AG08396 (cell line): ENCODE data around the gene TPPP.
A peak's percentile ranks its signal among the peaks of the same experiment; 100 is the strongest.

Experiments used
- DNase-seq: peaks from one replicate; pipeline ENCODE4 v3.0.0; 2012; ENCODE audit warnings: low spot score, mixed read lengths

The TPPP gene

GRCh38 chr5:665541-665955 is 27.6 kb downstream of the TPPP start:
- DNase-seq, result no peak

GRCh38 chr5:664994-665360 is 28.2 kb downstream of the TPPP start:
- no peak for DNase-seq

- DNase-seq, result no peak
Observed at GRCh38 chr5:664343-664993, 28.7 kb downstream of the TPPP start.

GRCh38 chr5:663436-664342 is 29.5 kb downstream of the TPPP start:
- no peak for DNase-seq

- no peak for DNase-seq
Observed at GRCh38 chr5:662751-663435, 30.3 kb downstream of the TPPP start.

GRCh38 chr5:661891-662750 is 31.0 kb downstream of the TPPP start:
- DNase-seq, result no peak

- no peak for DNase-seq
Observed at GRCh38 chr5:660491-661030, 32.6 kb downstream of the TPPP start.

- no peak for DNase-seq
Observed at GRCh38 chr5:659496-660263, 33.5 kb downstream of the TPPP start.

- no peak for DNase-seq
Observed at GRCh38 chr5:658103-658502, 35.0 kb downstream of the TPPP start.

GRCh38 chr5:657570-657969 is 35.6 kb downstream of the TPPP start:
- peak; percentile 70 for DNase-seq

GRCh38 chr5:655406-655805 is 37.7 kb downstream of the TPPP start:
- DNase-seq, result no peak

- no peak for DNase-seq
Observed at GRCh38 chr5:654071-654778, 38.9 kb downstream of the TPPP start.

GRCh38 chr5:652773-653350 is 40.3 kb downstream of the TPPP start:
- DNase-seq, result no peak

GRCh38 chr5:652023-652515 is 41.1 kb downstream of the TPPP start:
- no peak for DNase-seq

- no peak for DNase-seq
Observed at GRCh38 chr5:651296-652022, 41.7 kb downstream of the TPPP start.

GRCh38 chr5:647727-648126 is 45.4 kb downstream of the TPPP start:
- no peak for DNase-seq

GRCh38 chr5:647311-647710 is 45.8 kb downstream of the TPPP start:
- no peak for DNase-seq

GRCh38 chr5:646396-647201 is 46.6 kb downstream of the TPPP start:
- no peak for DNase-seq
